HepG2 (cell line): ENCODE measurements around the gene CHCHD6. TPM values are rescaled to one million over a fixed set of nuclear protein-coding genes. Genes with fewer than 3 reads are reported as not detected.

ENCODE experiments used
- ATAC-seq: fragments of 200-7000 bp; cut with Tn5 transposase; 3 replicates; pipeline ENCODE4 v1.9.1; 2020; ENCODE audit warnings: mild to moderate bottlenecking, moderate library complexity
- BruUV-seq: library from RNA; stranded (reverse); fragments of 400-500 nt; replicated peaks from 2 replicates; lab custom pipeline; 2021; lab: Mats Ljungman, UMichigan
- CTCF ChIA-PET: fragments of 300-600 bp; formaldehyde crosslinking; extraction: SDS; loops from one replicate; lab custom pipeline; 2021; ENCODE audit warnings: low total read pairs, inconsistent platforms, low intra/inter-chr PET ratio; lab: Yijun Ruan, JAX
- POLR2A ChIA-PET: fragments of 350-600 bp; sonication (Branson Sonifier 250); formaldehyde crosslinking; loops from one replicate; lab custom pipeline; 2020; ENCODE audit warnings: antibody characterized with exemption, inconsistent platforms; lab: Yijun Ruan, JAX
- DNase-seq: peaks from one replicate; pipeline ENCODE4 v3.0.0-alpha.2; 2015; ENCODE audit warnings: low spot score
- FAIRE-seq: peaks from 3 replicates; lab custom pipeline; 2011; peaks lifted over from hg19 to GRCh38; lab: Jason Lieb, UNC
- H2AFZ ChIP-seq: one replicate; pipeline ENCODE4 v1.6.1; 2011; ENCODE audit warnings: low read length, inconsistent platforms
- H3K27ac ChIP-seq: fragments of 300-600 bp; 3 replicates; pipeline ENCODE4 v1.8.0; 2011; ENCODE audit warnings: mixed run types, mild to moderate bottlenecking, mixed read lengths, low read length, inconsistent platforms; ENCODE audit not compliant: insufficient read depth; ENCODE audit errors: extremely low read length
- H3K27me3 ChIP-seq, 2 experiments: fragments of 200-600 bp in 1 of 2; 2 replicates in 1 of 2; 3 replicates in 1 of 2; pipeline versions ENCODE4 v1.6.0 to v1.8.0; 2011; ENCODE audit warnings: low read length in 2 of 2, mild to moderate bottlenecking in 2 of 2, moderate library complexity in 2 of 2, inconsistent platforms in 1 of 2; ENCODE audit not compliant: insufficient read depth in 2 of 2, control insufficient read depth in 1 of 2
- H3K36me3 ChIP-seq, 2 experiments: fragments of 200-600 bp in 1 of 2; replicated peaks in 1 of 2; 2 replicates in 1 of 2; 3 replicates in 1 of 2; pipeline versions ENCODE4 v1.5.1 to v1.8.0; 2011; ENCODE audit warnings: low read length in 2 of 2, inconsistent platforms in 1 of 2; ENCODE audit not compliant: insufficient read depth in 2 of 2, control insufficient read depth in 1 of 2
- H3K4me1 ChIP-seq: 2 replicates; pipeline ENCODE4 v1.5.1; 2012; ENCODE audit warnings: low read length, inconsistent platforms; ENCODE audit not compliant: insufficient read depth
- H3K4me2 ChIP-seq: 2 replicates; pipeline ENCODE4 v1.6.0; 2011; ENCODE audit warnings: low read depth, low read length, inconsistent platforms
- H3K4me3 ChIP-seq, 3 experiments: fragments of 200-600 bp in 1 of 3; sonication (generic), shearing (Covaris generic) in 1 of 3; replicated peaks in 1 of 3; 2 replicates each; pipeline ENCODE4 v1.5.1; 2011 to 2016; ENCODE audit warnings: low read length in 3 of 3, inconsistent platforms in 2 of 3, low read depth in 2 of 3, mild to moderate bottlenecking in 2 of 3, control low read depth in 1 of 3, mixed read lengths in 1 of 3; ENCODE audit not compliant: insufficient read depth in 1 of 3
- H3K79me2 ChIP-seq: one replicate; pipeline ENCODE4 v1.6.1; 2011; ENCODE audit warnings: low read length, inconsistent platforms; ENCODE audit not compliant: insufficient read depth
- H3K9ac ChIP-seq: 2 replicates; pipeline ENCODE4 v1.6.0; 2011; ENCODE audit warnings: mild to moderate bottlenecking, low read depth, low read length, inconsistent platforms; ENCODE audit not compliant: insufficient read depth
- H3K9me3 ChIP-seq: 2 replicates; pipeline ENCODE4 v1.5.1; 2012; ENCODE audit warnings: mild to moderate bottlenecking, low read length
- H4K20me1 ChIP-seq: 2 replicates; pipeline ENCODE4 v1.6.0; 2011; ENCODE audit warnings: inconsistent platforms, mild to moderate bottlenecking, low read length, moderate library complexity; ENCODE audit not compliant: insufficient read depth
- BCL3 ChIP-seq: sonication (generic); formaldehyde crosslinking; IDR thresholded peaks from 2 replicates; pipeline ENCODE4 v1.5.1; 2020; ENCODE audit warnings: mild to moderate bottlenecking, missing genetic modification reagents, moderate library complexity
- HDAC1 ChIP-seq: sonication (generic); formaldehyde crosslinking; IDR thresholded peaks from 2 replicates; pipeline ENCODE4 v1.5.1; 2020; ENCODE audit warnings: mild to moderate bottlenecking, missing genetic modification reagents
- MBD4 ChIP-seq: IDR thresholded peaks from 2 replicates; pipeline ENCODE4 v1.6.1; 2012; ENCODE audit warnings: low read length, inconsistent platforms, borderline replicate concordance
- NR2F1 ChIP-seq, 2 experiments: fragments of 450-650 bp in 1 of 2; formaldehyde crosslinking in 1 of 2; IDR thresholded peaks; 2 replicates each; pipeline versions ENCODE4 v1.5.0 to v1.6.1; 2016 to 2020; ENCODE audit warnings: mild to moderate bottlenecking in 1 of 2, missing compliant biosample characterization in 1 of 2, missing genetic modification reagents in 1 of 2, moderate library complexity in 1 of 2
- SPEN ChIP-seq: sonication (generic); formaldehyde crosslinking; IDR thresholded peaks from 2 replicates; pipeline ENCODE4 v1.5.1; 2020; ENCODE audit warnings: low read depth, mild to moderate bottlenecking, missing genetic modification reagents
- ZNF598 ChIP-seq: sonication (generic); formaldehyde crosslinking; IDR thresholded peaks from 2 replicates; pipeline ENCODE4 v1.5.1; 2020; ENCODE audit warnings: mild to moderate bottlenecking, missing genetic modification reagents, borderline replicate concordance
- ZNF7 ChIP-seq: IDR thresholded peaks from 2 replicates; pipeline ENCODE4 v1.6.1; 2016; ENCODE audit warnings: missing biosample characterization, missing genetic modification reagents
- WGBS: methylation state at CpG from one replicate; pipeline ENCODE4 v1.1.6; 2017; ENCODE audit warnings: low lambda C conversion rate; 5-methylcytosine and 5-hydroxymethylcytosine counted together
- in situ Hi-C: cut with HindIII; loops from 2 replicates; pipeline ENCODE4 v1.10.0; 2017; ENCODE audit warnings: low pct_unique_long_range_greater_than_20kb; ENCODE audit not compliant: extremely low pct_ligation_motif_present
- intact Hi-C: fragments of 100-400 bp; cut with micrococcal nuclease; formaldehyde crosslinking; loops from one replicate; pipeline ENCODE4 v1.10.0; 2022; ENCODE audit not compliant: unreplicated experiment
- polyA plus RNA-seq, 8 experiments: library from polyadenylated mRNA; depleted of rRNA in 3 of 8; stranded (reverse) in 7 of 8; unstranded in 1 of 8; fragments of >200 nt; fragmentation: Illumina TruSeq in 4 of 8; extraction: Trizol in 4 of 8; gene quantifications; 2 replicates each; pipeline versions ENCODE4 v1.2.1 to v1.2.3, GENCODE V29; 2011 to 2016; ENCODE audit warnings: low read depth in 4 of 8, missing spikeins in 1 of 8, mixed read lengths in 1 of 8; ENCODE audit not compliant: insufficient read depth in 1 of 8
- total RNA-seq, 5 experiments: library from RNA; depleted of rRNA; stranded (reverse); fragments of >200 nt; fragmentation: Illumina TruSeq; extraction: Trizol; gene quantifications; 2 replicates each; pipeline ENCODE4 v1.2.3, GENCODE V29; 2016; ENCODE audit warnings: low read depth in 1 of 5
- TF ChIP-seq, protein P1 (sequence below): sonication (generic); formaldehyde crosslinking; IDR thresholded peaks from 2 replicates; pipeline ENCODE4 v1.8.0; 2022; ENCODE audit warnings: mild to moderate bottlenecking, missing genetic modification reagents, moderate library complexity
- TF ChIP-seq, protein P2 (sequence below): sonication (generic); formaldehyde crosslinking; IDR thresholded peaks from 2 replicates; pipeline ENCODE4 v1.5.0; 2020; ENCODE audit warnings: mild to moderate bottlenecking, missing genetic modification reagents

The CHCHD6 gene
- total and polyA plus RNA-seq, 2 of the 13 experiments (the other 11 are each of a cell fraction or from before 2014, with no cell fraction given): 20.3 to 20.8 TPM

GRCh38 chr3:126912491-126913195, 208.6 kb downstream of the CHCHD6 start:
- no peaks in the 10 kb centered on the region for H3K9me3 ChIP-seq
- H2AFZ ChIP-seq: no peak overlapping the region
- H4K20me1 ChIP-seq: no peaks in the 10 kb centered on the region
- CTCF ChIA-PET: no interaction called here
- in situ Hi-C loops (no loop called here), intact Hi-C loops (no loop called here)
- no peak overlapping the region for H3K9ac ChIP-seq
- 95% methylated on average over 3 of the region's 12 CpGs for WGBS
- no peak overlapping the region for H3K4me2 ChIP-seq
- no peak overlapping the region for H3K27ac ChIP-seq
- POLR2A ChIA-PET: interaction anchor here (0.6 kb wide), 1 partner anchor 560 kb away, joined by 3 read pairs; no protein-coding TSS in a partner anchor
- H3K79me2 ChIP-seq: no peaks in the 10 kb centered on the region
- no peaks in the 10 kb centered on the region for H3K4me1 ChIP-seq
- no TSS peak for BruUV-seq
- ATAC-seq: no peak
- H3K4me3 ChIP-seq: no peak overlapping the region
- DNase-seq: no peak
- peaks cover 0 to 4% of the 10 kb centered on the region in 2 experiments; a peak in 3 of 5 replicates for H3K36me3 ChIP-seq
- no peaks in the 10 kb centered on the region for H3K27me3 ChIP-seq
- FAIRE-seq: no peak
- TF ChIP-seq BCL3 (CRISPR knock-in tag) (no peak), MBD4 (no peak), ZNF598 (CRISPR knock-in tag) (no peak), HDAC1 (no peak), SPEN (CRISPR knock-in tag) (no peak), NR2F1 (CRISPR knock-in tag; IDR thresholded peaks at IDR 0.05) (no peak), ZNF7 (CRISPR knock-in tag) (no peak)
- TF ChIP-seq, protein P1, sequence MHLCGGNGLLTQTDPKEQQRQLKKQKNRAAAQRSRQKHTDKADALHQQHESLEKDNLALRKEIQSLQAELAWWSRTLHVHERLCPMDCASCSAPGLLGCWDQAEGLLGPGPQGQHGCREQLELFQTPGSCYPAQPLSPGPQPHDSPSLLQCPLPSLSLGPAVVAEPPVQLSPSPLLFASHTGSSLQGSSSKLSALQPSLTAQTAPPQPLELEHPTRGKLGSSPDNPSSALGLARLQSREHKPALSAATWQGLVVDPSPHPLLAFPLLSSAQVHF: no peak
- TF ChIP-seq, protein P2, sequence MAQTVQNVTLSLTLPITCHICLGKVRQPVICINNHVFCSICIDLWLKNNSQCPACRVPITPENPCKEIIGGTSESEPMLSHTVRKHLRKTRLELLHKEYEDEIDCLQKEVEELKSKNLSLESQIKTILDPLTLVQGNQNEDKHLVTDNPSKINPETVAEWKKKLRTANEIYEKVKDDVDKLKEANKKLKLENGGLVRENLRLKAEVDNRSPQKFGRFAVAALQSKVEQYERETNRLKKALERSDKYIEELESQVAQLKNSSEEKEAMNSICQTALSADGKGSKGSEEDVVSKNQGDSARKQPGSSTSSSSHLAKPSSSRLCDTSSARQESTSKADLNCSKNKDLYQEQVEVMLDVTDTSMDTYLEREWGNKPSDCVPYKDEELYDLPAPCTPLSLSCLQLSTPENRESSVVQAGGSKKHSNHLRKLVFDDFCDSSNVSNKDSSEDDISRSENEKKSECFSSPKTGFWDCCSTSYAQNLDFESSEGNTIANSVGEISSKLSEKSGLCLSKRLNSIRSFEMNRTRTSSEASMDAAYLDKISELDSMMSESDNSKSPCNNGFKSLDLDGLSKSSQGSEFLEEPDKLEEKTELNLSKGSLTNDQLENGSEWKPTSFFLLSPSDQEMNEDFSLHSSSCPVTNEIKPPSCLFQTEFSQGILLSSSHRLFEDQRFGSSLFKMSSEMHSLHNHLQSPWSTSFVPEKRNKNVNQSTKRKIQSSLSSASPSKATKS: no peak
